ENCODE results near the gene SLC35B2. TPM values are rescaled to one million over a fixed set of nuclear protein-coding genes. Genes with fewer than 3 reads are reported as not detected.
A peak's percentile ranks its signal among the peaks of the same experiment; 100 is the strongest.

Gene SLC35B2
- total and polyA plus RNA-seq, 10 donors = 17.6 to 30.4 (median 24.0) TPM

- intact Hi-C loops (cut with DNase I; ENCODE audit: low total_unique reads) = no loop called here
- Histone ChIP-seq H3K36me3 (peaks cover 0 to 100% (median 90%) of the 10 kb centered on the region in 6 donors), H3K4me1 (no peaks in the 10 kb centered on the region), H3K27ac (no peak overlapping the region), H3K27me3 (replicated peaks in 1 of 7) (no peaks in the 10 kb centered on the region), H3K4me3 (no peak overlapping the region), H3K9me3 (no peaks in the 10 kb centered on the region)
- no peak for TF ChIP-seq POLR2A (IDR thresholded peaks at IDR 0.05)
- TF ChIP-seq CTCF (IDR thresholded peaks at IDR 0.05 in 8 of 11, conservative IDR thresholded peaks at IDR 0.05 in 3 of 11) = peak; percentile 58 to 92 (median 80)
- peak; percentile 83 for DNase-seq
- 85 to 90% (median 85%) methylated on average over 21 to 25 of the region's 25 CpGs for WGBS, 5 donors
Measured at GRCh38 chr6:44304282-44305199, 47.2 kb upstream of the SLC35B2 start.

GRCh38 chr6:44303842-44304241 is 46.5 kb upstream of the SLC35B2 start:
- no peak for DNase-seq
- H3K4me1 ChIP-seq = no peaks in the 10 kb centered on the region
- no peak for TF ChIP-seq CTCF (IDR thresholded peaks at IDR 0.05 in 8 of 11, conservative IDR thresholded peaks at IDR 0.05 in 3 of 11)
- TF ChIP-seq POLR2A (IDR thresholded peaks at IDR 0.05) = no peak
- no peak for TF ChIP-seq POLR2AphosphoS5 (IDR thresholded peaks at IDR 0.05)
- no peak overlapping the region for H3K4me3 ChIP-seq
- peaks cover 0 to 97% (median 83%) of the 10 kb centered on the region in 6 donors for H3K36me3 ChIP-seq
- WGBS, 5 donors = 96 to 98% (median 97%) methylated on average over 4 to 6 of the region's 6 CpGs
- no peak overlapping the region for H3K27ac ChIP-seq
- intact Hi-C loops (cut with DNase I; ENCODE audit: low total_unique reads) = no loop called here
- no peaks in the 10 kb centered on the region for H3K27me3 ChIP-seq (replicated peaks in 1 of 7)
- no peaks in the 10 kb centered on the region for H3K9me3 ChIP-seq

- Histone ChIP-seq H3K27me3 (replicated peaks in 1 of 7) (peaks cover 0 to 7% (median 3%) of the 10 kb centered on the region in 7 donors), H3K4me1 (peaks cover 1 to 7% (median 3%) of the 10 kb centered on the region in 6 donors), H3K36me3 (peaks cover 0 to 87% (median 73%) of the 10 kb centered on the region in 6 donors), H3K9me3 (no peaks in the 10 kb centered on the region), H3K27ac (no peak overlapping the region), H3K4me3 (no peak overlapping the region)
- DNase-seq = no peak
- 92 to 98% (median 95%) methylated on average over 10 to 12 of the region's 12 CpGs for WGBS, 5 donors
- intact Hi-C loops (cut with DNase I; ENCODE audit: low total_unique reads) = no loop called here
- TF ChIP-seq POLR2AphosphoS5 (IDR thresholded peaks at IDR 0.05) (no peak), CTCF (IDR thresholded peaks at IDR 0.05 in 8 of 11, conservative IDR thresholded peaks at IDR 0.05 in 3 of 11) (no peak), POLR2A (IDR thresholded peaks at IDR 0.05) (no peak)
Measured at GRCh38 chr6:44302856-44303255, 45.5 kb upstream of the SLC35B2 start.

Data from spleen (tissue), 11 donors.